HEK293 (cell line): ENCODE data around the gene TLR5.
A peak's percentile ranks its signal among the peaks of the same experiment; 100 is the strongest.

Experiments
- FEZF1 ChIP-seq: fragments of 450-650 bp; formaldehyde crosslinking; IDR thresholded peaks from 2 replicates; pipeline ENCODE4 v1.5.1; 2016; ENCODE audit warnings: missing biosample characterization, missing genetic modification characterization
- HOXD13 ChIP-seq: sonication (generic); formaldehyde crosslinking; IDR thresholded peaks from 2 replicates; pipeline ENCODE4 v1.8.0; 2022; ENCODE audit warnings: missing genetic modification reagents, borderline replicate concordance
- MEIS1 ChIP-seq: sonication (generic); formaldehyde crosslinking; IDR thresholded peaks from 2 replicates; pipeline ENCODE4 v1.8.1; 2022; ENCODE audit warnings: missing genetic modification reagents, mild to moderate bottlenecking, borderline replicate concordance
- PRDM1 ChIP-seq: fragments of 450-650 bp; formaldehyde crosslinking; IDR thresholded peaks from 2 replicates; pipeline ENCODE4; 2016; ENCODE audit warnings: missing biosample characterization, missing genetic modification characterization
- PRDM10 ChIP-seq: fragments of 450-650 bp; formaldehyde crosslinking; IDR thresholded peaks from 2 replicates; pipeline ENCODE4 v1.5.1; 2016; ENCODE audit warnings: missing biosample characterization, missing genetic modification characterization
- PRDM6 ChIP-seq: fragments of 450-650 bp; formaldehyde crosslinking; IDR thresholded peaks from 2 replicates; pipeline ENCODE4 v1.5.1; 2017; ENCODE audit warnings: missing biosample characterization, missing genetic modification characterization
- SCRT2 ChIP-seq: fragments of 450-650 bp; formaldehyde crosslinking; IDR thresholded peaks from 2 replicates; pipeline ENCODE4 v1.5.1; 2016; ENCODE audit warnings: missing biosample characterization, missing genetic modification characterization
- TRIM28 ChIP-seq: IDR thresholded peaks from 2 replicates; pipeline ENCODE4 v1.6.1; 2011; ENCODE audit warnings: low read length, control low read depth, borderline replicate concordance
- ZBTB1 ChIP-seq: fragments of 450-650 bp; formaldehyde crosslinking; IDR thresholded peaks from 2 replicates; pipeline ENCODE4 v1.5.1; 2016; ENCODE audit warnings: missing biosample characterization, missing genetic modification characterization
- ZBTB20 ChIP-seq: fragments of 450-650 bp; formaldehyde crosslinking; IDR thresholded peaks from 2 replicates; pipeline ENCODE4 v1.5.1; 2016; ENCODE audit warnings: missing biosample characterization, missing genetic modification characterization
- ZBTB48 ChIP-seq: fragments of 450-650 bp; formaldehyde crosslinking; IDR thresholded peaks from 2 replicates; pipeline ENCODE4 v1.5.1; 2016; ENCODE audit warnings: missing biosample characterization, missing genetic modification characterization
- ZBTB49 ChIP-seq: fragments of 450-650 bp; formaldehyde crosslinking; IDR thresholded peaks from 2 replicates; pipeline ENCODE4 v1.5.1; 2016; ENCODE audit warnings: missing biosample characterization, missing genetic modification characterization, low read depth
- ZBTB6 ChIP-seq: fragments of 450-650 bp; formaldehyde crosslinking; IDR thresholded peaks from 2 replicates; pipeline ENCODE4 v1.5.1; 2017; ENCODE audit warnings: missing biosample characterization, missing genetic modification characterization
- ZNF112 ChIP-seq: fragments of 450-650 bp; formaldehyde crosslinking; IDR thresholded peaks from 2 replicates; pipeline ENCODE4 v1.5.0; 2017; ENCODE audit warnings: missing biosample characterization, missing genetic modification characterization
- ZNF133 ChIP-seq: fragments of 450-650 bp; formaldehyde crosslinking; IDR thresholded peaks from 2 replicates; pipeline ENCODE4 v1.5.1; 2016; ENCODE audit warnings: missing biosample characterization, missing genetic modification characterization
- ZNF146 ChIP-seq: fragments of 450-650 bp; formaldehyde crosslinking; IDR thresholded peaks from 2 replicates; pipeline ENCODE4 v1.5.1; 2016; ENCODE audit warnings: missing biosample characterization, missing genetic modification characterization
- ZNF2 ChIP-seq: fragments of 450-650 bp; formaldehyde crosslinking; IDR thresholded peaks from 2 replicates; pipeline ENCODE4 v1.5.1; 2016; ENCODE audit warnings: missing biosample characterization, missing genetic modification characterization
- ZNF26 ChIP-seq: fragments of 450-650 bp; formaldehyde crosslinking; IDR thresholded peaks from 2 replicates; pipeline ENCODE4 v1.5.1; 2016; ENCODE audit warnings: missing biosample characterization, missing genetic modification characterization
- ZNF266 ChIP-seq: fragments of 450-650 bp; formaldehyde crosslinking; IDR thresholded peaks from 2 replicates; pipeline ENCODE4 v1.5.1; 2016; ENCODE audit warnings: missing biosample characterization, missing genetic modification characterization, low read depth
- ZNF292 ChIP-seq: fragments of 450-650 bp; formaldehyde crosslinking; IDR thresholded peaks from 2 replicates; pipeline ENCODE4 v1.5.1; 2016; ENCODE audit warnings: low read depth, missing biosample characterization, missing genetic modification characterization, borderline replicate concordance
- ZNF324 ChIP-seq: fragments of 450-650 bp; formaldehyde crosslinking; IDR thresholded peaks from 2 replicates; pipeline ENCODE4 v1.5.1; 2016; ENCODE audit warnings: missing biosample characterization, missing genetic modification characterization
- ZNF391 ChIP-seq: fragments of 450-650 bp; formaldehyde crosslinking; IDR thresholded peaks from 2 replicates; pipeline ENCODE4 v1.5.1; 2016; ENCODE audit warnings: low read depth, missing biosample characterization, missing genetic modification characterization, borderline replicate concordance
- ZNF548 ChIP-seq: fragments of 450-650 bp; formaldehyde crosslinking; IDR thresholded peaks from 2 replicates; pipeline ENCODE4 v1.5.1; 2016; ENCODE audit warnings: missing biosample characterization, missing genetic modification characterization
- ZNF580 ChIP-seq: fragments of 450-650 bp; formaldehyde crosslinking; IDR thresholded peaks from 2 replicates; pipeline ENCODE4 v1.5.1; 2016; ENCODE audit warnings: missing biosample characterization, missing genetic modification characterization
- ZNF677 ChIP-seq: fragments of 450-650 bp; IDR thresholded peaks from 2 replicates; pipeline ENCODE4 v1.5.0; 2018; ENCODE audit warnings: missing biosample characterization, mild to moderate bottlenecking, missing genetic modification characterization, moderate library complexity
- ZNF76 ChIP-seq: fragments of 450-650 bp; formaldehyde crosslinking; IDR thresholded peaks from 2 replicates; pipeline ENCODE4; 2016; ENCODE audit warnings: low read depth, missing biosample characterization, missing genetic modification characterization, borderline replicate concordance
- ZNF791 ChIP-seq: fragments of 450-650 bp; formaldehyde crosslinking; IDR thresholded peaks from 2 replicates; pipeline ENCODE4 v1.5.1; 2016; ENCODE audit warnings: missing biosample characterization, missing genetic modification characterization
- ZNF837 ChIP-seq: fragments of 450-650 bp; formaldehyde crosslinking; IDR thresholded peaks from 2 replicates; pipeline ENCODE4 v1.5.1; 2016; ENCODE audit warnings: missing biosample characterization, missing genetic modification characterization
- ZSCAN5A ChIP-seq: fragments of 450-650 bp; formaldehyde crosslinking; IDR thresholded peaks from 2 replicates; pipeline ENCODE4 v1.5.1; 2016; ENCODE audit warnings: missing biosample characterization, missing genetic modification characterization

Gene TLR5

GRCh38 chr1:223129229-223129901 is 13.7 kb downstream of the TLR5 start (continued):
- TF ChIP-seq MEIS1 (CRISPR knock-in tag) = no peak
- no peak for TF ChIP-seq ZNF133
- TF ChIP-seq ZNF837 (tag by site-specific recombination) = no peak
- no peak for TF ChIP-seq ZNF791
- TF ChIP-seq ZBTB1 = no peak
- TF ChIP-seq HOXD13 (CRISPR knock-in tag) = no peak
- peak; percentile 99 for TF ChIP-seq ZBTB20 (tag by site-specific recombination)
- no peak for TF ChIP-seq ZSCAN5A
- no peak for TF ChIP-seq ZBTB6 (tag by site-specific recombination)
- no peak for TF ChIP-seq ZNF266 (tag by site-specific recombination)
- no peak for TF ChIP-seq ZNF146
- no peak for TF ChIP-seq PRDM6 (tag by site-specific recombination)
- no peak for TF ChIP-seq PRDM10
- no peak for TF ChIP-seq ZNF292
- no peak; the same call in 1 of the 2 replicates for TF ChIP-seq ZNF677 (tag by site-specific recombination)
- TF ChIP-seq PRDM1 (tag by site-specific recombination) = peak; percentile 49; the same call in 1 of the 2 replicates
- TF ChIP-seq ZNF548 (tag by site-specific recombination) = no peak
- peak; percentile 89 for TF ChIP-seq ZNF2 (tag by site-specific recombination)
- no peak for TF ChIP-seq FEZF1
- TF ChIP-seq ZBTB48 = peak; percentile 31
- TF ChIP-seq ZNF324 = no peak
- TF ChIP-seq ZNF580 (tag by site-specific recombination) = peak; percentile 49; the same call in 1 of the 2 replicates
- no peak for TF ChIP-seq ZBTB49 (tag by site-specific recombination)
- TF ChIP-seq ZNF26 = no peak
- TF ChIP-seq SCRT2 (tag by site-specific recombination) = peak; percentile 37; the same call in 1 of the 2 replicates
- TF ChIP-seq ZNF391 (tag by site-specific recombination) = no peak
- TF ChIP-seq ZNF112 (tag by site-specific recombination) = no peak
- no peak for TF ChIP-seq TRIM28
- no peak for TF ChIP-seq ZNF76 (tag by site-specific recombination)
